Liver (tissue), 9 donors: ENCODE measurements around the gene BRSK2. TPM values are rescaled to one million over a fixed set of nuclear protein-coding genes. Genes with fewer than 3 reads are reported as not detected.

ENCODE experiments used
- DNase-seq: peaks from one replicate; pipeline ENCODE4 v3.0.0-alpha.2; 2017; ENCODE audit warnings: low spot score
- H3K27ac ChIP-seq, 2 donors: one replicate each; pipeline ENCODE4 v1.7.0; 2013; ENCODE audit warnings: inconsistent platforms in 2 of 2, low read length in 2 of 2, control low read depth in 1 of 2, low read depth in 1 of 2, mild to moderate bottlenecking in 1 of 2
- H3K27me3 ChIP-seq, 4 donors: one replicate each; pipeline versions ENCODE4 v1.6.1 to v1.7.0; 2013; ENCODE audit warnings: low read length in 3 of 4, inconsistent platforms in 1 of 4, mild to moderate bottlenecking in 1 of 4, moderate library complexity in 1 of 4; ENCODE audit not compliant: control insufficient read depth in 4 of 4, insufficient read depth in 4 of 4
- H3K36me3 ChIP-seq, 4 donors: one replicate each; pipeline versions ENCODE4 v1.6.1 to v1.7.0; 2013; ENCODE audit warnings: low read length in 3 of 4, mild to moderate bottlenecking in 3 of 4, low read depth in 1 of 4, moderate library complexity in 1 of 4; ENCODE audit not compliant: control insufficient read depth in 4 of 4, insufficient read depth in 3 of 4
- H3K4me1 ChIP-seq, 4 donors: one replicate each; pipeline versions ENCODE4 v1.6.1 to v1.7.0; 2013; ENCODE audit warnings: low read length in 3 of 4, mild to moderate bottlenecking in 3 of 4, moderate library complexity in 1 of 4; ENCODE audit not compliant: control insufficient read depth in 4 of 4, insufficient read depth in 4 of 4
- H3K4me3 ChIP-seq, 3 donors: one replicate each; pipeline versions ENCODE4 v1.6.1 to v1.7.0; 2013; ENCODE audit warnings: low read length in 3 of 3, control low read depth in 1 of 3, low read depth in 1 of 3, mild to moderate bottlenecking in 1 of 3
- H3K9ac ChIP-seq, 2 donors: one replicate each; pipeline ENCODE4 v1.7.0; 2013; ENCODE audit warnings: low read length in 2 of 2, mild to moderate bottlenecking in 2 of 2, moderate library complexity in 2 of 2, control low read depth in 1 of 2, low read depth in 1 of 2
- H3K9me3 ChIP-seq, 4 donors: one replicate each; pipeline versions ENCODE4 v1.6.1 to v1.7.0; 2013; ENCODE audit warnings: low read length in 3 of 4; ENCODE audit not compliant: control insufficient read depth in 4 of 4
- ATF3 ChIP-seq: IDR thresholded peaks from 2 replicates; pipeline ENCODE4 v1.6.1; 2016; ENCODE audit warnings: antibody characterized with exemption
- CTCF ChIP-seq: fragments of 150-350 bp; IDR thresholded peaks from 2 replicates; pipeline ENCODE4 v1.5.1; 2017; ENCODE audit warnings: improper control_type of control experiment, low read depth, low read length; ENCODE audit not compliant: missing input control
- FOXA1 ChIP-seq: IDR thresholded peaks from 2 replicates; pipeline ENCODE4 v1.6.1; 2016; ENCODE audit warnings: antibody characterized with exemption
- FOXA2 ChIP-seq: IDR thresholded peaks from 2 replicates; pipeline ENCODE4 v1.6.1; 2016; ENCODE audit warnings: antibody characterized with exemption
- GABPA ChIP-seq, 2 donors: IDR thresholded peaks in 1 of 2; conservative IDR thresholded peaks in 1 of 2; 2 replicates each; pipeline ENCODE4 v1.6.1; 2016; ENCODE audit warnings: antibody characterized with exemption in 2 of 2, mild to moderate bottlenecking in 1 of 2, moderate library complexity in 1 of 2
- HNF4A ChIP-seq, 2 donors: conservative IDR thresholded peaks; 2 replicates each; pipeline ENCODE4 v1.6.1; 2016; ENCODE audit warnings: antibody characterized with exemption in 2 of 2, mild to moderate bottlenecking in 2 of 2
- HNF4G ChIP-seq: IDR thresholded peaks from 2 replicates; pipeline ENCODE4 v1.6.1; 2016; ENCODE audit warnings: antibody characterized with exemption
- JUND ChIP-seq, 2 donors: IDR thresholded peaks; 2 replicates each; pipeline ENCODE4 v1.6.1; 2016; ENCODE audit warnings: antibody characterized with exemption in 2 of 2
- MAX ChIP-seq: IDR thresholded peaks from 2 replicates; pipeline ENCODE4 v1.6.1; 2016; ENCODE audit warnings: antibody characterized with exemption
- NR2F2 ChIP-seq: IDR thresholded peaks from 2 replicates; pipeline ENCODE4 v1.6.1; 2016; ENCODE audit warnings: antibody characterized with exemption
- RAD21 ChIP-seq, 2 donors: IDR thresholded peaks; 2 replicates each; pipeline ENCODE4 v1.6.1; 2016; ENCODE audit warnings: antibody characterized with exemption in 2 of 2, mild to moderate bottlenecking in 2 of 2
- REST ChIP-seq: IDR thresholded peaks from 2 replicates; pipeline ENCODE4 v1.6.1; 2016; ENCODE audit warnings: antibody characterized with exemption, mild to moderate bottlenecking
- RXRA ChIP-seq, 2 donors: IDR thresholded peaks; 2 replicates each; pipeline ENCODE4 v1.6.1; 2017 to 2018; ENCODE audit warnings: antibody characterized with exemption in 2 of 2, mild to moderate bottlenecking in 1 of 2
- SP1 ChIP-seq: IDR thresholded peaks from 2 replicates; pipeline ENCODE4 v1.6.1; 2018; ENCODE audit warnings: antibody characterized with exemption, mild to moderate bottlenecking
- TAF1 ChIP-seq: conservative IDR thresholded peaks from 2 replicates; pipeline ENCODE4 v1.6.1; 2016; ENCODE audit warnings: antibody characterized with exemption, mild to moderate bottlenecking
- YY1 ChIP-seq: IDR thresholded peaks from 2 replicates; pipeline ENCODE4 v1.6.1; 2016; ENCODE audit warnings: antibody characterized with exemption, mild to moderate bottlenecking
- ZBTB33 ChIP-seq: IDR thresholded peaks from 2 replicates; pipeline ENCODE4 v1.6.1; 2016; ENCODE audit warnings: antibody characterized with exemption
- WGBS: extraction: QIAGEN DNeasy Blood & Tissue Kit; methylation state at CpG from one replicate; pipeline ENCODE4 v1.1.7; 2013; 5-methylcytosine and 5-hydroxymethylcytosine counted together
- polyA plus RNA-seq, 2 donors: library from polyadenylated mRNA; stranded (reverse) in 1 of 2; unstranded in 1 of 2; fragments of 200-250 nt in 1 of 2; fragments of >200 nt in 1 of 2; fragmentation: Nextera tagmentation in 1 of 2; extraction: Ambion mirVana in 1 of 2; gene quantifications; one replicate each; pipeline versions ENCODE4 v1.2.1 to v1.2.3, GENCODE V29; 2013 to 2015
- total RNA-seq, 2 donors: library from RNA; depleted of rRNA; stranded (reverse); fragments of >200 nt; gene quantifications; one replicate each; pipeline ENCODE4 v1.2.3, GENCODE V29; 2014
- donor health status: healthy.
- donor health status: healthy.
- donor health status: healthy.
- donor health status: healthy.
- donor health status: healthy.

Gene BRSK2
- total and polyA plus RNA-seq, 4 donors = 0.05 to 0.17 TPM; not detected in 2

GRCh38 chr11:1476940-1477736, 87.4 kb downstream of the BRSK2 start (continued):
- TF ChIP-seq ZBTB33 (no peak), FOXA1 (no peak)

GRCh38 chr11:1478011-1478410, 88.3 kb downstream of the BRSK2 start:
- WGBS = 99% methylated on average over 13 of the region's 13 CpGs
- no peaks in the 10 kb centered on the region for H3K9me3 ChIP-seq
- no peaks in the 10 kb centered on the region for H3K27me3 ChIP-seq
- no peak overlapping the region for H3K27ac ChIP-seq
- peaks cover 10 to 53% (median 19%) of the 10 kb centered on the region in 4 donors for H3K36me3 ChIP-seq
- no peak overlapping the region for H3K4me3 ChIP-seq
- no peak for DNase-seq
- no peak overlapping the region for H3K9ac ChIP-seq
- peaks cover 0 to 2% (median 0%) of the 10 kb centered on the region in 4 donors for H3K4me1 ChIP-seq
- no peak for TF ChIP-seq HNF4A (conservative IDR thresholded peaks at IDR 0.05)
- TF ChIP-seq RXRA (IDR thresholded peaks at IDR 0.05) = no peak
- TF ChIP-seq HNF4G = no peak
- no peak for TF ChIP-seq REST
- TF ChIP-seq NR2F2 = no peak

- H3K36me3 ChIP-seq = peaks cover 10 to 53% (median 19%) of the 10 kb centered on the region in 4 donors
- H3K27ac ChIP-seq = no peak overlapping the region
- no peak for DNase-seq
- H3K4me3 ChIP-seq = no peak overlapping the region
- 76% methylated on average over 9 of the region's 9 CpGs for WGBS
- H3K4me1 ChIP-seq = peaks cover 0 to 2% (median 0%) of the 10 kb centered on the region in 4 donors
- H3K27me3 ChIP-seq = no peaks in the 10 kb centered on the region
- TF ChIP-seq MAX = no peak
- TF ChIP-seq GABPA (IDR thresholded peaks at IDR 0.05 in 1 of 2, conservative IDR thresholded peaks at IDR 0.05 in 1 of 2) = no peak
- no peak for TF ChIP-seq NR2F2
- no peak for TF ChIP-seq TAF1
- TF ChIP-seq ATF3 = no peak
- no peak for TF ChIP-seq HNF4G
- TF ChIP-seq FOXA2 = no peak
- TF ChIP-seq HNF4A (conservative IDR thresholded peaks at IDR 0.05) = no peak
- TF ChIP-seq RAD21 (IDR thresholded peaks at IDR 0.05) = no peak
- no peak for TF ChIP-seq REST
- no peak for TF ChIP-seq CTCF
- no peak for TF ChIP-seq SP1
- TF ChIP-seq JUND (IDR thresholded peaks at IDR 0.05) = no peak
- TF ChIP-seq YY1 = no peak
- TF ChIP-seq FOXA1 = no peak
- no peak overlapping the region for H3K9ac ChIP-seq
- no peaks in the 10 kb centered on the region for H3K9me3 ChIP-seq
These were observed 88.8 kb downstream of the BRSK2 start for GRCh38 chr11:1478544-1478943.
